HG03469 (cell line): ENCODE data around the gene PNPLA7.
"Not testable (repeated sequence)": the region's sequence is repeated elsewhere in the genome, so short reads cannot be mapped to it uniquely, and the experiment has no call there.

Source experiments
- ATAC-seq: cut with Tn5 transposase; IDR thresholded peaks from one replicate; pipeline ENCODE4 v1.9.1; 2021; ENCODE audit warnings: mild to moderate bottlenecking, moderate library complexity, moderate number of reproducible peaks; ENCODE audit not compliant: unreplicated experiment

The PNPLA7 gene

GRCh38 chr9:137516144-137516917, 33.9 kb downstream of the PNPLA7 start:
- no peak for ATAC-seq

DNA sequence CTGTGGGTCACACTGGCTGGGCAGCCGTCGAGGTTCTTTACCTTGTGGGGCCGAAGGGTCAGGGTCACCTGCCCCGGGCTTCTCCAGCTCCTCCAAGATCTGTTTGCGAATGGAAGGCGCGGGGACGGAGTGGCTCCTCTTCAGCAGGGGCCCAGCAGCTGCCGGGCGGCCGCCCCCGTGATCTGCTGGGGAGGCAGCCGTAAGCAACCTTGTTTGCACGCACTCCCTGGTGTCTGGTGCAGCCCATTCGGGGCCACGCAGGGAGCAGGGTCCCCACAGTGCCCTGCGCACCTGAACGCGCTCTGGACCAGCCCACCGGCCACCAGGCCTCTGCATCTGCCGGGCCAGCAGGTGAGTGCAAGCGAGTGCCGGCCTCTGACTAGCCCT, 34.9 kb downstream of the PNPLA7 start:
- no peak for ATAC-seq

DNA sequence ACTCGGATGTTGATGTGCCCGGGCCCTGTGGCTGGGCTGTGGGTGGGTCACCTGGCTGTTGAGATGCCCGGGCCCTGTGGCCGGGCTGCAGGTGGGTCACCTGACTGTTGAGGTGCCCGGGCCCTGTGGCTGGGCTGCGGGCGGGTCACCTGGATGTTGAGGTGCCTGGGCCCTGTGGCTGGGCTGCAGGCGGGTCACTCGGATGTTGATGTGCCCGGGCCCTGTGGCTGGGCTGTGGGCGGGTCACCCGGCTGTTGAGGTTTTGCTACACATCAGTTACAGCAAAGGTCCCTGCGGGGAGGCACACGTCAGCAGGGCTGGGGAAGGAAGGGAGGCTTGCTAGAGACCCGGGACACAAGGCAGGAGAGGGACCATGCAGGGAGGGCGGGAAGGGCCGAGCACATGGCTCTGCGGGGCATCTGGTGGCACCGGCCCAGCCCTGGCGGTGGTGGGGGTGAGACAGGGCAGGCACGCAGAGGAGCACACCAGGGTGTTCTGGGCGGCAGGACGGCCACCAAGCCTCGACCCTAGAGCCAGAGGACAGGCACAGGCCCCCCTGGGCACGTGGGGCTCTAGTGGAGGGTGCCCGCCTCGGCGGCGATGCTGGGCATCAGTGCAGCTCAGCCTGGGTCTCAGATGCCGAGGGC, 35.4 kb downstream of the PNPLA7 start:
- ATAC-seq = no peak

DNA sequence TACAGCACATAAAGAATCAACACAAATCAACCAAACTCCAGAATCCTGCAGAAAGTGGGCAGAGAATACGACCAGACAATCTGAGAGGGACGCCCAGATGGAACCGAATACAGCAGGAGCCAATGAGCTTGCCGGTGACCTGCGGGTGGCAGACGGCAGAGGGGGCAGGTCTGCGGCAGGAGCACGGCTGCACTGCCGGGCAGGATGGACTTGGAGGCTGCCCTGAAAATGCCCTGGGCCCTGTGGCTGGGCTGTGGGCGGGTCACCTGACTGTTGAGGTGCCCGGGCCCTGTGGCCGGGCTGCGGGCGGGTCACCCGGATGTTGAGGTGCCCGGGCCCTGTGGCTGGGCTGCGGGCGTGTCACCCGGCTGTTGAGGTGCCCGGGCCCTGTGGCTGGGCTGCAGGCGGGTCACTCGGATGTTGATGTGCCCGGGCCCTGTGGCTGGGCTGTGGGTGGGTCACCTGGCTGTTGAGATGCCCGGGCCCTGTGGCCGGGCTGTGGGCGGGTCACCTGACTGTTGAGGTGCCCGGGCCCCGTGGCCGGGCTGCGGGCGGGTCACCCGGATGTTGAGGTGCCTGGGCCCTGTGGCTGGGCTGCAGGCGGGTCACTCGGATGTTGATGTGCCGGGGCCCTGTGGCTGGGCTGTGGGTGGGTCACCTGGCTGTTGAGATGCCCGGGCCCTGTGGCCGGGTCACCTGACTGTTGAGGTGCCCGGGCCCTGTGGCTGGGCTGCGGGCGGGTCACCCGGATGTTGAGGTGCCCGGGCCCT, 36.2 kb downstream of the PNPLA7 start:
- ATAC-seq = not testable (repeated sequence)

DNA sequence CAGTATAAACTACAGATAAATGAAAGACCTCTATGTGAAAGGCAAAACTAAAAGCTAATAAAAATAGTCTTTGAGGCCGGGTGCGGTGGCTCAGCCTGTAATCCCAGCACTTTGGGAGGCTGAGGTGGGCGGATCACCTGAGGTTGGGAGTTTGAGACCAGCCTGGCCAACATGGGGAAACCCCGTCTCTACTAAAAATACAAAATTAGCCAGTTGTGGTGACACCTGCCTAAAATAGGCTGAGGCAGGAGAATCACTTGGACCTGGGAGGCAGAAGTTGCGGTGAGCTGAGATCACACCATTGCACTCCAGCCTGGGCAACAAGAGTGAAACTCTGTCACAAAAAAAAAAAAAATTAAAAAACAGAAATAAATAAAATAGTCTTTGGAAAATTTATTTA, 37.1 kb downstream of the PNPLA7 start:
- not testable (repeated sequence) for ATAC-seq

DNA sequence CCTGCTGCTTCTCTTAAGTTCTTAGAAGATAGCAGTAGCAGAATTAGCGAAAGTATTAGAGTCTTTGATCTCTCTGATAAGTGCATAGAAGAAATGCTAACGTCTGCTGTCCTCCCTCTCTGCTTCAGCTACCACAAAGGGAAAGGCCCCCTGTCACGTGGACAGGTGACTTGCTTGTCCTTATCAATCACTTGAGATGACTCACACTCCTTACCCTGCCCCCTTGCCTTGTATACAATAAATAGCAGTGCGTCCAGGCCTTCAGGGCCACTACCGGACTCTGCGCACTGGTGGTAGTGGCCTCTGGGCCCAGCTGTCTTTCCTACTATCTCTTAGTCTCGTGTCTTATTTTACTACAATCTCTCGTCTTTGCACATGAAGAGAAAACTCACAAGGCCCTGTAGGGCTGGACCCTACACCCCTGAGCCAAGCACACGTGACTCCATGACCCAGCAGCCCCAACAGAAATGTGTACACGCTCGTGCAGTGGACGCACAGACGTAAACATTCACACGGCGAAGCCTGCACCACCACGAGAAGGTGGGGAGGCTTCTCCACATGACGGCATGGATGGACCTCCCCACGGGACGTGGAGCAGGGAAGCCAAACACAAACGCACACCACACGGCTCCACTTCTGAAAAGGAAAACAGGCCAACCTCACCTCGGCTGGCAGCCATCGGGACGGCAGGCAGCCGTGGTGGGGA, 38.3 kb downstream of the PNPLA7 start:
- no peak for ATAC-seq

- not testable (repeated sequence) for ATAC-seq
Observed at GRCh38 chr9:137511126-137511525, 39.1 kb downstream of the PNPLA7 start.

- no peak for ATAC-seq
Observed at GRCh38 chr9:137509198-137509597, 41.0 kb downstream of the PNPLA7 start.

- no peak for ATAC-seq
Observed at GRCh38 chr9:137506702-137507171, 43.5 kb downstream of the PNPLA7 start.

DNA sequence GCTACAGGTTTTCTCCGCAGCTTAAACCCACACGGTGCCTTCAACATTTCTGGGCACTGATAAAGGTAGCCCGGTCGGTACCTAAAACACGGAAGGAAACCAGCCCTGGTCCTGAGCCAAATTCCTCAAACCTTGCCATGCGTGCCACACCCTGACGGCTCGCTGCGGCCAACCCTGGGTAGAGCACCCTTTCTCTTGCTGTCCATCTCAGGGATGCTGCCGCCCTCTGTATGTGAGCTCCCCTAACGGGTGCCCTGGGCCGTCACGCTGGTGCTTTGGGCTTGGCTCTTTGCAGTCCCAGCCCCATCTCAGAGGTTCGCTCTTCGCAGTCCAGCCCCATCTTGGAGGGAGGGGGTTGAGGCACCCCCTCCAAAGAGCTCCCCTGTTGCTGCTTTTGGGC, 43.9 kb downstream of the PNPLA7 start:
- no peak for ATAC-seq

DNA sequence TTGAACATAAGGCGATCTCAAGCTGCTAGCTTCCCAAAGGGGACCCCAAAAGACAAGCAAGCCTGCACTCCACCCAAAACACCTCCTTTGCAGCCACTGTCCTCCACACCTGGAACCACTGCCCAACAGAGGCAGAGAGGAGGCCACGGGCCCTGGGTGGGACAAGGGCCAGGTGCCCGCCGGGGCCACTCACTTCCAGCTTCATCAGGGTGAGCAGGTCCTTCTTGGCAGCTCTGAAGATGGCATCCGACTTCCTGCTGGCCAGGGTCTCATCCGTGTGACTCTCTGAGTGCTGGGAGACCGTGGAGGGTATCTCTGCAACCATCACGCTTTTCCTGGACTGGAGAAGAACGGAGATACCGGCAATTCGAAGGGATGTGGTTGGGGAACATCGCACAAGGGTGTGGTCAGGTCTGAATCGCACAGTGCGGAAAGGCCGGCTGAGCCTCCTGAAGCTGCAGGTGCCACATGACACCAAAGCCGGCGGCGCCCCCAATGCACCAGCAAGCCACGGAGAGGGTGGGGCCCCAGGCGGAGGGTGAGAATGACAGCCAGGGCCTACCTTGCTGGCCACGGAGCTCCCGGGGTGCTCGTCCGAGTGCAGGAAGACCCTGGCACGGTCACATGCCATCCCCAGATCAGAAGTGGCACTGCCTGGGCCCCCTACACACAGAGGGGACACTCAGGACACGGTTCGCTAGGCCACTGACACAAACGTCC, 44.6 kb downstream of the PNPLA7 start:
- ATAC-seq = no peak

- ATAC-seq = no peak
Observed at GRCh38 chr9:137504432-137504777, 45.8 kb downstream of the PNPLA7 start.

- ATAC-seq = no peak
Observed at GRCh38 chr9:137502008-137502911, 47.9 kb downstream of the PNPLA7 start.

GRCh38 chr9:137501457-137501856, 48.7 kb downstream of the PNPLA7 start:
- no peak for ATAC-seq

DNA sequence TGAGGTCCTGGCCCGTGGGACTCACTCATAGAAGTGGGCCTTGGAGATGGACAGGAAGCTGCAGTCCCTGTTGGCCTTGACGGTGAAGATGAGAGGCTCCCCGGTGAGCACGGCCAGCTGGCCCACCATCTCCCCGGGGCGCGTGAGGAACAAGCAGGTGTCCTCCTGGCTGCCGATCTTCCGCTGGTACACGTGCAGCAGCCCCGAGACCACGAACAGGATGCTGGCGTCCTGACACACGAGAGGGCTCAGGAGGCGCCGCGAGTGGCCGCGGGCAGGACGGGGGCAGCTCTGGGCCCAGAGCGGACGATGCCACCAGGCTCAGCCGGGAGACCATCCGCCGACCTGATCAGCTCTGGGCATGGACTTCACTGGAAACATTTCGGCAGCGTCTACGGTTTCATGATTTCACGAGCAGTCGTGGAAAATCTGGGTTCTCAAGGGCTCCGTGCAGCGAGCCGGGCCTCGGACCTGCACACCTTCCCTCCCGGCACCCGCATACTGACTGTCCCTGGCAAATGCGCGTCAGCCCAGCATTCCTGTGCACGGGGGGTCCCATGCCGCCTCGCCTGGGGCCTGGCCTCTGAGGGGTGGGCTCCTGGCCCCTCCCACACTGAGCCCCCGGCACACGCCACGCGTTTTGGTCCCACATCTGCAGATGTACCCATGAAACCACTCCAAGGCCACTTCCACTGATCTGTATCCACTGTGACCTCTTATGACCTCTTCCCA, 49.4 kb downstream of the PNPLA7 start:
- no peak for ATAC-seq

- no peak for ATAC-seq
Observed at GRCh38 chr9:137499858-137500661, 50.1 kb downstream of the PNPLA7 start.

DNA sequence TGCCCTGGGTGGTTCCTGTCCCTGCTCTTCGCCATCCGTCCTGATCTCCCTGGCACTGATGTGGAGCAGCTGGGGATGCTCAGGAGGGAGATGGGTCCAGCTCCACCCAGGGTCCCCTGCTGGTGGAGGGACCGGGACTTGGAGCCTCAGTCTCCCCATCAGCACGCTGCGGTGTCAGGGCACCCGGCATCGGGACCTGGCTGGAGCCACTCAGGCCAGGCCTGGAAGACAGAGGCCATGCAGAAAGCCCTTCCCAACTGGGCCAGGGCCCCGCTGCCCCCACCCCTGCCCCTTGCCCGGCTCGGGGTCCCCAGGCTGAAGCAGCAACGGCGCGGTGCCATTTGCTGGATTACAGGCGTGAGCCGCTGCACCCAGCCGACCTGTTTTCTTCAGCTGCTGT, 50.8 kb downstream of the PNPLA7 start:
- no peak for ATAC-seq

DNA sequence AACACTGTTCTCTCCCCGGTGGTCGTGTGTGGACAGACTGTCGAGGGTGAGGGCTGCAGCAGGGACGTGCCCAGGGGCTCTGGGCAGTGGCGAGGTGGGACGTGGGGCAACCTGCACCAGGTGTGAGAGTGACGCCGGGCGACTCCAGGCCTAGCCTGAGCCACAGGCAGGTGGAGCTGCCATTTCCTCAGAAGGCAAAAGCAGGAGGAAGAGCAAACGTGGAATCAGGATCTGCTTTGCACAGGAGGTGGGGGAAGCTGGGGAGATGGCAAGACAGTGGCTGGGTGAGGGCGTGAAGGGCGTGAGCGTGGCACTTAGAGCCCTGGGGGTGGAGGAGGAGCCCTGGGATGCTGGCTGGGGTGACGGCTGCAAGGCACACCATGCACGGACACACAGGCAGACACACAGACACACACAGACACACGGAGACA, 51.5 kb downstream of the PNPLA7 start:
- ATAC-seq = no peak
